GM12801 (cell line): ENCODE data around the gene LLGL2.

Source experiments
- CTCF ChIP-seq: IDR thresholded peaks from one replicate; pipeline ENCODE4 v1.5.1; 2011; ENCODE audit warnings: control low read depth; ENCODE audit not compliant: insufficient read length; ENCODE audit errors: extremely low read depth

Gene LLGL2

DNA sequence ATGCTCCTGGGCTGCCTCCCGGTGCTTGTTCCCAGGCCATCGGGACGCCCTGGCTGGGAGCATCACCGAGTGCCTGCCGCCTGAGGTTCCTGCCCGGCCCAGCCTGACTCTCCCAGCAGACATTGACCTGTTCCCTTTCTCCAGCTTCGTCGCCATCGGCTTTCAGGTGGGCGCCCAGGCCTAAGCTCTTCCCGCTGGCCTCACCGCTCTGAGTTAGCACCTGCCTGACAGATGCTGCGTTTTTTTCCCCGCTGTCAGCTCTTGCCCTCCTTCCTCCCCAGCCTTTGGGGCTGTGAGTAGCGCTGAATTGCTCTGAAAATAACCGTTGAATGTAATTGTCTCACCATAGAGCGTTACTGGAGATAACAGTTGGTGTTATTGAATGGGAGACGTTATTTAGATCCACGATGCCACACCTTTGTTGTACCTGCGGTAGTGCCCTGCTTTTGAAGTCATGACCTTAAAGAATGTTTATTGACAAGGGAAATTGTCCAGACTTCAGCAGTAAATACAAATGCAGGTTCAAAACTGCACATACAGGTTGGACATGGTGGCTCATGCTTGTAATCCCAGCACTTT, 86.4 kb downstream of the LLGL2 start:
- TF ChIP-seq CTCF, result no peak

GRCh38 chr17:75612906-75613626, 87.6 kb downstream of the LLGL2 start:
- TF ChIP-seq CTCF, result no peak

- no peak for TF ChIP-seq CTCF
Observed at GRCh38 chr17:75614006-75614405, 88.5 kb downstream of the LLGL2 start.

GRCh38 chr17:75614556-75615270, 89.2 kb downstream of the LLGL2 start:
- no peak for TF ChIP-seq CTCF

- TF ChIP-seq CTCF, result no peak
Observed at GRCh38 chr17:75615301-75615700, 89.8 kb downstream of the LLGL2 start.

DNA sequence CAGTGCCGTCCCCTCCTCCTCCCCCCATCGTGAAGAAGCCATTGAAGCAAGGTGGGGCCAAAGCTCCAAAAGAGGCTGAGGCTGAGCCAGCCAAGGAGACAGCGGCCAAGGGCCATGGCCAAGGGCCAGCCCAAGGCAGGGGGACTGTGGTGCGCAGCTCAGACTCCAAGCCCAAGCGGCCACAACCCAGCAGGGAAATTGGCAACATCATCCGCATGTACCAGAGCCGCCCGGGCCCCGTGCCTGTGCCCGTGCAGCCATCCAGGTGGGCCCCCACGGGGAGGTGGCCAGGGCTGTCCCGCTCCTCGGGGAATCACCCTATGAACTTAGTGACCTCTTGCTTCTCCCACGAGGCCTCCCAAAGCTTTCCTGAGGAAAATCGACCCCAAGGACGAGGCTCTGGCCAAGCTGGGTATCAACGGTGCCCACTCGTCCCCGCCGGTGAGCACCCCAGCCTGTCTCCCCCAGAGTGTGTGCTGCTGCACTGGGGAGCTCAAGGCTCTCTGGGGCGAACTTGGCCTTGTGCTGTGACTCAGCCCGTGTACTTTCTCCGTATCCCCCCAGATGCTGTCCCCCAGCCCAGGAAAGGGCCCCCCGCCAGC, 91.1 kb downstream of the LLGL2 start:
- TF ChIP-seq CTCF, result no peak

DNA sequence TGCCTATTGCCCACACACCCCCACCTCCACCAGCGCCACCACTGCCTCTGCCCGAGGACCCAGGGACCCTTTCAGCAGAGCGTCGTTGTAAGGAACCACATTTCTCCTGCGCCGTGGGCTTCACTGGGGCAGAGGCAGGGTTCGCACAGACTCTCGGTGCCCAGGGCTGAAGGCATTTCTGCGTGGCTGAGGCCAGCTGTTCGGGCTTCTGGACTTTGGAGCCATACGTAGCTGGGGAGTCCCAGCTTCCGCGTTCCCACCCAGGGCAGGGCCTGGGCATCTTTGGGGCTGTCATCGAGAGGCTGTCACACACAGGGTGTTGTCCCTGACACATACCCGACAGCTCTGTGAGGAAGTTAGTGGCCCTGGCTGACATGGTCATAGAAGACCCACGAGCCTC, 91.7 kb downstream of the LLGL2 start:
- TF ChIP-seq CTCF, result no peak
